AG09309 (cell line): ENCODE measurements around the gene TNFAIP3.
"Not testable (repeated sequence)": the region's sequence is repeated elsewhere in the genome, so short reads cannot be mapped to it uniquely, and the experiment has no call there.

ENCODE experiments used
- DNase-seq: peaks from one replicate; pipeline ENCODE4 v3.0.0-alpha.2; 2010; ENCODE audit warnings: low read depth
- H3K4me3 ChIP-seq: 2 replicates; pipeline ENCODE4 v1.5.1; 2011; ENCODE audit warnings: mild to moderate bottlenecking, low read depth, low read length, moderate library complexity; ENCODE audit not compliant: control insufficient read depth
- TF ChIP-seq, protein P1 (sequence below): IDR thresholded peaks from 2 replicates; pipeline ENCODE4 v1.5.1; 2011; ENCODE audit warnings: mild to moderate bottlenecking, low read depth, low read length, inconsistent platforms; ENCODE audit not compliant: insufficient read depth, control insufficient read depth; ENCODE audit errors: missing control alignments

Gene TNFAIP3

DNA sequence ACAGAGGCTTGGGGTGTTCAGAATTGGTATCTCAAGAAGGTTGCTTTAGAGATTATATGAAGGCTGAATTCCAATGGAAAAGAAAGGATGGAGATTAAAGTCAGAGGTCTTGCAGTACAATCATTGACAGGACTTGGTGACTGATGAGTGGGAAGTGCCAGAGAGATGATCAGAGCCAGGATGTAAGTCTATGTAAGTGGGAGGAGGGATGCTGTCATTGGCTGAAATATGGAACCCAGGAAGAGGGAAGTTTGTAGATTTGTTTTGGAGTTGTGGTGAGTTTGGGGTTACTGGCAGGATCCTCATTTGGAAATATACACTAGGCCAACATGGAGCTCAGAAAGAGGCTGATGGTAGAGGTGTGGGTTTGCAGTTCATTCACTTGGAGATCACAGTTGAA, 23.8 kb upstream of the TNFAIP3 start:
- H3K4me3 ChIP-seq = no peak overlapping the region
- TF ChIP-seq, protein P1, sequence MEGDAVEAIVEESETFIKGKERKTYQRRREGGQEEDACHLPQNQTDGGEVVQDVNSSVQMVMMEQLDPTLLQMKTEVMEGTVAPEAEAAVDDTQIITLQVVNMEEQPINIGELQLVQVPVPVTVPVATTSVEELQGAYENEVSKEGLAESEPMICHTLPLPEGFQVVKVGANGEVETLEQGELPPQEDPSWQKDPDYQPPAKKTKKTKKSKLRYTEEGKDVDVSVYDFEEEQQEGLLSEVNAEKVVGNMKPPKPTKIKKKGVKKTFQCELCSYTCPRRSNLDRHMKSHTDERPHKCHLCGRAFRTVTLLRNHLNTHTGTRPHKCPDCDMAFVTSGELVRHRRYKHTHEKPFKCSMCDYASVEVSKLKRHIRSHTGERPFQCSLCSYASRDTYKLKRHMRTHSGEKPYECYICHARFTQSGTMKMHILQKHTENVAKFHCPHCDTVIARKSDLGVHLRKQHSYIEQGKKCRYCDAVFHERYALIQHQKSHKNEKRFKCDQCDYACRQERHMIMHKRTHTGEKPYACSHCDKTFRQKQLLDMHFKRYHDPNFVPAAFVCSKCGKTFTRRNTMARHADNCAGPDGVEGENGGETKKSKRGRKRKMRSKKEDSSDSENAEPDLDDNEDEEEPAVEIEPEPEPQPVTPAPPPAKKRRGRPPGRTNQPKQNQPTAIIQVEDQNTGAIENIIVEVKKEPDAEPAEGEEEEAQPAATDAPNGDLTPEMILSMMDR = no peak
- DNase-seq = no peak

DNA sequence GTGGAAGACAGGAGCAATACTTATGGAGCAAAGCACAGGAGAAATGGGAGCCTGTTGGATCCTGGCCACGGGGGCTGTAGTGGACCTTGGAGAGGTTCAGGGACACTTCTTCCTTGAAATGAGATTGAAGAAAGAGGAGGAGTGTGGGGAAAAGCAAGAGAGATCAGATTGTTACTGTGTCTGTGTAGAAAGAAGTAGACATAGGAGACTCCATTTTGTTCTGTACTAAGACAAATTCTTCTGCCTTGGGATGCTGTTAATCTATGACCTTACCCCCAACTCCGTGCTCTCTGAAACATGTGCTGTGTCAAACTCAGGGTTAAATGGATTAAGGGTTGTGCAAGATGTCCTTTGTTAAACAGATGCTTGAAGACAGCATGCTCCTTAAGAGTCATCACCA, 22.7 kb upstream of the TNFAIP3 start:
- not testable (repeated sequence) for DNase-seq

GRCh38 chr6:137844773-137845172, 22.3 kb upstream of the TNFAIP3 start:
- not testable (repeated sequence) for DNase-seq, H3K4me3 ChIP-seq

More for the DNA sequence above, 22.7 kb upstream of the TNFAIP3 start:
- H3K4me3 ChIP-seq = not testable (repeated sequence)

GRCh38 chr6:137845460-137845859, 21.6 kb upstream of the TNFAIP3 start:
- TF ChIP-seq, protein P1 = peak; percentile 9
- no peak for DNase-seq

GRCh38 chr6:137846274-137846673, 20.8 kb upstream of the TNFAIP3 start:
- H3K4me3 ChIP-seq = no peak overlapping the region
- no peak for DNase-seq
- TF ChIP-seq, protein P1 = no peak

More at GRCh38 chr6:137845460-137845859, 21.6 kb upstream of the TNFAIP3 start:
- no peak overlapping the region for H3K4me3 ChIP-seq

GRCh38 chr6:137846772-137847313, 20.2 kb upstream of the TNFAIP3 start:
- DNase-seq = no peak
- no peak overlapping the region for H3K4me3 ChIP-seq
- TF ChIP-seq, protein P1 = no peak

DNA sequence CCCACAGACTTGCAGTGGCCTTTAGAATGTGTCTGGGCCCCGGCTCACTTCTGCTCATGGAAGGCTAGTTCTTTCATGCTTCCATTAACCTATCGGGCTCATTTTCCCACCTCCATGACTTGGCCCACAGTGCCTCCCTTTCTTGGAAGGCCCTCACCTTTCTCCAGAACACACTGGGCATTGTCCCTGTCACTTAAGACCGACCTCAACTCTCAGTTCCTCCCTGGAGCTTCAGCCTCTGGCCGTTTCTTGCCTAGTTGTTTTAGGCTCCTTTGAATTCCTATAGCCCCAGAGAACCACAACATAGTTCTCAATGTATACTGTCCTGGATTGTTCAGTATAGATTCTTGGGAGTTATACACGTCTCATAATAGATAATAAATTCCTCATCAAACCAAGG, 19.3 kb upstream of the TNFAIP3 start:
- TF ChIP-seq, protein P1 = no peak
- no peak for DNase-seq
- no peak overlapping the region for H3K4me3 ChIP-seq

DNA sequence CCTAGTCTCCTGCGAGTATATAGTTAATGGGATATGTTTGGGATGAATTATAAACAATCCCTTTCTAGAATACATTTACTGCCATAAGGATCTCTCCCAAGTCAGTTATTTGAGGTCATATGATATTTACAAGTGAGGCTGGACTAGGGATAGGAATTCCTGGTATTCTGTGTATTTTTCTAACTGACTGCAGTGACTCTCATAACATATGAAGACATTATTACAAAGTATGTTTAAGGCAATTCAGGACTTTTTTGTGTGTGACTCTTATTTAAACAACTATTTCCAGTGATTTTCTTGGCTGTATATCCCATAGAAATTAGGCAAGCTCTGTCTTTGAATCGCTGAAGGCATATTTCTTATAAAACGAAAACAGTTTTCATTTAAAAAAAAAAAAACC, 18.4 kb upstream of the TNFAIP3 start:
- H3K4me3 ChIP-seq = no peak overlapping the region
- TF ChIP-seq, protein P1 = no peak
- no peak for DNase-seq
